ENCODE results near the gene ENPEP. TPM values are rescaled to one million over a fixed set of nuclear protein-coding genes. Genes with fewer than 3 reads are reported as not detected.
"Not testable (repeated sequence)": the region's sequence is repeated elsewhere in the genome, so short reads cannot be mapped to it uniquely, and the experiment has no call there.

ENPEP gene
- total and polyA plus RNA-seq, 9 donors: 0.91 to 4.7 (median 2.2) TPM

GRCh38 chr4:110486256-110486655, 10.3 kb downstream of the ENPEP start:
- DNase-seq: no peak
- no peak for TF ChIP-seq CTCF (IDR thresholded peaks at IDR 0.05)
- no peaks in the 10 kb centered on the region for H3K9me3 ChIP-seq
- whole genome bisulfite sequencing, 3 donors: 48 to 55% (median 52%) methylated on average over 4 of the region's 4 CpGs
- H3K27ac ChIP-seq: no peak overlapping the region
- intact Hi-C loops (cut with DNase I): no loop called here
- H3K4me1 ChIP-seq (ENCODE audit: insufficient read depth): no peaks in the 10 kb centered on the region
- H3K27me3 ChIP-seq: no peaks in the 10 kb centered on the region
- H3K4me3 ChIP-seq: no peak overlapping the region
- no peaks in the 10 kb centered on the region for H3K36me3 ChIP-seq

DNA sequence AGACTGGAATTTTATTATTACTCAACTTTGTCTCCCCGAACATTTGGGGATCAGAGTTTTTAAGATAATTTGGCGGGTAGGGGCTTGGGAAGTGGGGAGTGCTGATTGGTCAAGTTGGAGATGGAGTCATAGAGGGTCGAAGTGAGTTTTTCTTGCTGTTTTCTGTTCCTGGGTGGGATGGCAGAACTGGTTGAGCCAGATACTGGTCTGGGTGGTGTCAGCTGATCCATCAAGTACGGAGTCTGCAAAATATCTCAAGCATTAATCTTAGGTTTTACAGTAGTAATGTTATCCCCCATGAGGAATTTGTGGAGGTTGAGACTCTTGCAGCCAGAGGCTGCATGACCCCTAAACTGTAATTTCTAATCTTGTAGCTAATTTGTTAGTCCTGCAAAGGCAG, 10.9 kb downstream of the ENPEP start:
- H3K4me1 ChIP-seq (ENCODE audit: insufficient read depth); intact Hi-C loops (cut with DNase I); H3K36me3 ChIP-seq; H3K27ac ChIP-seq; H3K27me3 ChIP-seq; H3K9me3 ChIP-seq; DNase-seq; H3K4me3 ChIP-seq: not testable (repeated sequence)
- 83 to 91% (median 86%) methylated on average over 4 of the region's 4 CpGs for WGBS, 3 donors

DNA sequence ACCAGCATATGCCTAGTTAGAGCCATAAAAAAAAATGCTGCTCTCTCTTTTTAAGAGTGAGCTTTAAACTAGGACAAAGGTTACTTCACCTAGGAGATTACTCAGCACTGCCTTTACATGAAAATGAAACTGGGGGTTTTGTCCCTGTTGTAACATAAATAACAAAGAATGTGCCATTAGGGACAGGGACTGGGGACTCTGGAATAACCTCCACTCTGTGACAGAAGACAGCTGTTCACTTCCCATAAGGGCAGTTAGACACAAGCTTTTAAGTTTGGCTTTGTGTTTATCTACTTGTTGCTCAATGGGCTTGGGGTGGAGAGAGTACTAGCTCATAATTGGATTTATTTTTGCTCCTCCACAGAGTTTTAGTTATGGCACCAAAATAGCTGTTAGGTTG, 11.9 kb downstream of the ENPEP start:
- intact Hi-C loops (cut with DNase I): no loop called here
- no peak for TF ChIP-seq POLR2A (IDR thresholded peaks at IDR 0.05)
- TF ChIP-seq EP300 (IDR thresholded peaks at IDR 0.05): no peak
- no peak for TF ChIP-seq CTCF (IDR thresholded peaks at IDR 0.05)
- Histone ChIP-seq H3K36me3 (no peaks in the 10 kb centered on the region), H3K4me1 (ENCODE audit: insufficient read depth) (no peaks in the 10 kb centered on the region), H3K27me3 (no peaks in the 10 kb centered on the region), H3K9me3 (no peaks in the 10 kb centered on the region), H3K27ac (no peak overlapping the region), H3K4me3 (no peak overlapping the region)
- no peak for DNase-seq

DNA sequence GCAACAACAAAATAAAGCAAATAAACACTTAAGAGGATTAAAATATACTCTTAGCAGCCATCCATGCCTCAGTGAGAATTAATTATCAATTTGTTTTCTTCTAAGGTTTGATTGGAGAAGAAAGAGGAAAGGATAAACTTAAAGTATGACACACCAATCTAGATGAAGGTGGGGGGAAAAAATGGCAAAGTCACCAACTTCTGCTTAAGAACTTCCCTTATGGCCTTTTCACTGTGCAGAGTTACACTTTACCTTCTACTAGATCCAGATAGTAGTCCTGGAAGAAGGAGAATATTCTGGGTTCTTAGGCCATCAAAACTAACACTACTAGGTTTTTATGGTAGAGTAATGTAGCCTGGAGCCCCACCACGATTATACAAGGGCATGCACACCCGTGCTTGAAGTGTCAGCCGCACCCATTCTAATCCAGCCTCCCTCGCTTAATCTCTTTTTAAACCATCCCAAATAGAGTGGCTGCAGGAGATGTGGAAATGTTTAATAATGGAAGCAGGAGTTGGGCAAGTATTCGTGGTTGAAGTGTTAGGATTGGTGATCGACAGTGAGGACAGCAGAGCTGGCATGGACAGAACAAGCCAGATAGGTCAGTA, 14.1 kb downstream of the ENPEP start:
- no peak overlapping the region for H3K4me3 ChIP-seq
- TF ChIP-seq CTCF (IDR thresholded peaks at IDR 0.05): no peak
- TF ChIP-seq POLR2A (IDR thresholded peaks at IDR 0.05): no peak
- no peak for TF ChIP-seq EP300 (IDR thresholded peaks at IDR 0.05)
- no peak overlapping the region for H3K27ac ChIP-seq
- intact Hi-C loops (cut with DNase I): no loop called here
- 80 to 86% (median 82%) methylated on average over 6 of the region's 6 CpGs for WGBS, 3 donors
- H3K36me3 ChIP-seq: no peaks in the 10 kb centered on the region
- H3K4me1 ChIP-seq (ENCODE audit: insufficient read depth): no peaks in the 10 kb centered on the region
- no peaks in the 10 kb centered on the region for H3K27me3 ChIP-seq
- DNase-seq: no peak
- no peaks in the 10 kb centered on the region for H3K9me3 ChIP-seq

- WGBS, 3 donors: 77 to 81% (median 78%) methylated on average over 5 of the region's 5 CpGs
- no peak overlapping the region for H3K27ac ChIP-seq
- intact Hi-C loops (cut with DNase I): no loop called here
- no peak overlapping the region for H3K4me3 ChIP-seq
- H3K4me1 ChIP-seq (ENCODE audit: insufficient read depth): no peaks in the 10 kb centered on the region
- no peak for DNase-seq
- TF ChIP-seq CTCF (IDR thresholded peaks at IDR 0.05) (no peak), EP300 (IDR thresholded peaks at IDR 0.05) (no peak), POLR2A (IDR thresholded peaks at IDR 0.05) (no peak)
- no peaks in the 10 kb centered on the region for H3K9me3 ChIP-seq
- H3K27me3 ChIP-seq: no peaks in the 10 kb centered on the region
- no peaks in the 10 kb centered on the region for H3K36me3 ChIP-seq
These were observed 16.6 kb downstream of the ENPEP start for GRCh38 chr4:110492522-110492921.
